Parathyroid adenoma (tissue), 2 donors: ENCODE results near the gene ASIC5.

ENCODE experiments used
- H2AFZ ChIP-seq: fragments of 300-600 bp; sonication (generic); one replicate; pipeline ENCODE4 v1.7.0; 2017; ENCODE audit warnings: antibody characterized with exemption, mild to moderate bottlenecking
- H3K27ac ChIP-seq: fragments of 300-600 bp; sonication (generic); one replicate; pipeline ENCODE4 v1.7.0; 2017
- H3K27me3 ChIP-seq: fragments of 300-600 bp; sonication (generic); one replicate; pipeline ENCODE4 v1.7.0; 2017; ENCODE audit warnings: low read length; ENCODE audit not compliant: control insufficient read depth, insufficient read depth
- H3K36me3 ChIP-seq: fragments of 300-600 bp; sonication (generic); one replicate; pipeline ENCODE4 v1.7.0; 2017; ENCODE audit warnings: low read length; ENCODE audit not compliant: control insufficient read depth, insufficient read depth
- H3K4me1 ChIP-seq: fragments of 300-600 bp; sonication (generic); one replicate; pipeline ENCODE4 v1.7.0; 2017; ENCODE audit warnings: control low read depth
- H3K4me2 ChIP-seq: fragments of 300-600 bp; sonication (generic); one replicate; pipeline ENCODE4 v1.7.0; 2017; ENCODE audit warnings: low read length
- H3K4me3 ChIP-seq: fragments of 300-600 bp; sonication (generic); one replicate; pipeline ENCODE4 v1.7.0; 2017; ENCODE audit warnings: low read depth, low read length
- H3K79me2 ChIP-seq: fragments of 300-600 bp; sonication (generic); one replicate; pipeline ENCODE4 v1.7.0; 2017; ENCODE audit warnings: control low read depth
- H3K9ac ChIP-seq: fragments of 300-600 bp; sonication (generic); one replicate; pipeline ENCODE4 v1.7.0; 2017; ENCODE audit warnings: mild to moderate bottlenecking
- H3K9me3 ChIP-seq: fragments of 300-600 bp; sonication (generic); one replicate; pipeline ENCODE4 v1.7.0; 2017; ENCODE audit warnings: low read length; ENCODE audit not compliant: control insufficient read depth
- TF ChIP-seq, protein P1 (sequence below): fragments of 300-600 bp; sonication (generic); IDR thresholded peaks from one replicate; pipeline ENCODE4 v1.7.0; 2017; ENCODE audit warnings: antibody characterized with exemption, mild to moderate bottlenecking
- donor health status: primary hyperparathyroidism.

Gene ASIC5

DNA sequence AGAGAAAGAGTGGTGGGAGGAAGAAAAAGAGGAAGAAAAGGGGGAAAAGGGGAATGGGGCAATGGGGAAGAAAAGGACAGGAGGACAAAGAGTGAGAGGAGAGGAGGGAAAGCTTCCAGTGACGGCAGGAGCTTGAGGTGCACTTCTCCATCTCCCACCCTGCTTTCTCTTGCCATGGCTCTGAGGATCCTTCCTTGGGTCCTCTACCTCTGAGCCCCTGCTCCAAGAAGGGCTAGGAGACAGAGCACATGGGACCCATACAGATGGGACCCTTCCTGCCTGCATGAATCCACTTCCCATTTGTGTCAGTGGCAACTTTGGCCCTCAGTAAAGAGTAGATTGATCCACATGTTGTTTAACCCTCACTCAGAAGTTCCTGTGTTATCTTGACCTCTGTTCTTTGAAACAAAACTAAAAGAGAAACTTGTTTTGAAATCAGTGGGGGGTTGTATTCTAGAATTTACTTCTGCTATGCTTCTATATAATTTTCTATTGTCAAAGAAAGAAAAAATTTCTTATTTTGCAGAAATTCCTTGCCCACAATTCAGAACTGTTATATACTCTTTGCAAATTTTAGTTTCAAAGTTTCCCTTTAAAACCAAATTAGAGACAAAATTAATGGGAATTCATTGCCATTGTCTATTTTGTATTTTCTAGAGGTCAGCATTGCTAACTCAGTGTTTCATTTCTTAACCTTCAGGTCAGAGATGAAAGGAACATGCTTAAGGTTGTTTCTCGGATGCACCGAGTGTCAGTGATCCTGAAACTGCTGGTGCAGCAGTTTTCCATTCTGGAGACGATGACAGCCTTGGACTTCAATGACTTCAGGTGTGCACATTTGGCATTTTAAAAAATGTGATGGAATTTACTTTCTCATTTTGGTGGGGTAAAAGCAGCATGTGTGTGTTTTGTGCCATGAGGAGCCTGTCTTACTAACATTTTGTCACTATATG, 42.4 kb upstream of the ASIC5 start:
- TF ChIP-seq, protein P1, sequence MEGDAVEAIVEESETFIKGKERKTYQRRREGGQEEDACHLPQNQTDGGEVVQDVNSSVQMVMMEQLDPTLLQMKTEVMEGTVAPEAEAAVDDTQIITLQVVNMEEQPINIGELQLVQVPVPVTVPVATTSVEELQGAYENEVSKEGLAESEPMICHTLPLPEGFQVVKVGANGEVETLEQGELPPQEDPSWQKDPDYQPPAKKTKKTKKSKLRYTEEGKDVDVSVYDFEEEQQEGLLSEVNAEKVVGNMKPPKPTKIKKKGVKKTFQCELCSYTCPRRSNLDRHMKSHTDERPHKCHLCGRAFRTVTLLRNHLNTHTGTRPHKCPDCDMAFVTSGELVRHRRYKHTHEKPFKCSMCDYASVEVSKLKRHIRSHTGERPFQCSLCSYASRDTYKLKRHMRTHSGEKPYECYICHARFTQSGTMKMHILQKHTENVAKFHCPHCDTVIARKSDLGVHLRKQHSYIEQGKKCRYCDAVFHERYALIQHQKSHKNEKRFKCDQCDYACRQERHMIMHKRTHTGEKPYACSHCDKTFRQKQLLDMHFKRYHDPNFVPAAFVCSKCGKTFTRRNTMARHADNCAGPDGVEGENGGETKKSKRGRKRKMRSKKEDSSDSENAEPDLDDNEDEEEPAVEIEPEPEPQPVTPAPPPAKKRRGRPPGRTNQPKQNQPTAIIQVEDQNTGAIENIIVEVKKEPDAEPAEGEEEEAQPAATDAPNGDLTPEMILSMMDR, result no peak
- no peaks in the 10 kb centered on the region for H3K27me3 ChIP-seq

GRCh38 chr4:155907556-155907955, 41.5 kb upstream of the ASIC5 start:
- no peaks in the 10 kb centered on the region for H3K79me2 ChIP-seq
- no peaks in the 10 kb centered on the region for H3K27me3 ChIP-seq
- no peaks in the 10 kb centered on the region for H3K9me3 ChIP-seq
- no peak overlapping the region for H3K4me2 ChIP-seq
- H3K36me3 ChIP-seq, result no peaks in the 10 kb centered on the region
- peak overlapping the region; percentile 32 for H3K27ac ChIP-seq
- H2AFZ ChIP-seq, result no peak overlapping the region
- no peak overlapping the region for H3K9ac ChIP-seq
- H3K4me3 ChIP-seq, result no peak overlapping the region
- TF ChIP-seq, protein P1, result no peak
- no peaks in the 10 kb centered on the region for H3K4me1 ChIP-seq

More for the DNA sequence above, 42.4 kb upstream of the ASIC5 start:
- no peak overlapping the region for H3K27ac ChIP-seq
- H3K4me2 ChIP-seq, result no peak overlapping the region
- no peaks in the 10 kb centered on the region for H3K4me1 ChIP-seq
- no peaks in the 10 kb centered on the region for H3K36me3 ChIP-seq
- no peaks in the 10 kb centered on the region for H3K79me2 ChIP-seq
- no peak overlapping the region for H2AFZ ChIP-seq
- H3K9ac ChIP-seq, result no peak overlapping the region
- H3K9me3 ChIP-seq, result no peaks in the 10 kb centered on the region
- H3K4me3 ChIP-seq, result no peak overlapping the region

DNA sequence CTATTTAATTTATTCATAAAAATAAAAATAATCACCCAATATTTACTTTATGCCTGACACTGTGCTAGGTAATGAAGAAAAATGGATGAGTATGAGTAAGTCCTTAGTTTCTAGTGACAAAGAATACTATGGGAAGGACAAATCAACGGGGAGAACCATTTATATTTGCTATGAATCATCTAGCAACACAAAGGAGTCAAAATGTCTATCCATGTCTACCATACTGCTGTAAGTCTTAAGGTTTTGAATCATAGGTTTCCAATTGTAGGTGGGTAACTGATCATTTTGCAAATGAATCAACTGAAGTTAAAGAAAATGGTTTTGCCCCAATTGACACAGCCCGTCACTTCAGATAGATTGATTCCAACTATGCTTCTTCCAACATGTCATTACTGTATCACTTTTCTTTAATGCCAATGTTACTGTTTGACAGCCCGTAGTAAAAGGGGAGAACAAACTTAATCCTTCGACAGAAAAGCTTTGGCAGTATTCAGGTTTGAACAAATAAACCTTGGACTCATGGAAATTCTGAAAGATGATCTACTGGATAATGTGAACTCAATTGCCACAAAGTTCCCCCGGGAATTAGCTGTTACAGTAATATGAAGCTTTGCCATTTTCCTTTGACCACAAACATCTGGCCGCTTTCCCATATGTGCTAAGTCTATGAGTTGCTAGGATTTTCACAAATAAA, 40.6 kb upstream of the ASIC5 start:
- TF ChIP-seq, protein P1, result no peak
- Histone ChIP-seq H3K9me3 (no peaks in the 10 kb centered on the region), H3K9ac (no peak overlapping the region), H3K27ac (no peak overlapping the region), H3K4me1 (no peaks in the 10 kb centered on the region), H3K4me2 (no peak overlapping the region), H2AFZ (no peak overlapping the region), H3K36me3 (no peaks in the 10 kb centered on the region), H3K79me2 (no peaks in the 10 kb centered on the region), H3K27me3 (no peaks in the 10 kb centered on the region), H3K4me3 (no peak overlapping the region)

DNA sequence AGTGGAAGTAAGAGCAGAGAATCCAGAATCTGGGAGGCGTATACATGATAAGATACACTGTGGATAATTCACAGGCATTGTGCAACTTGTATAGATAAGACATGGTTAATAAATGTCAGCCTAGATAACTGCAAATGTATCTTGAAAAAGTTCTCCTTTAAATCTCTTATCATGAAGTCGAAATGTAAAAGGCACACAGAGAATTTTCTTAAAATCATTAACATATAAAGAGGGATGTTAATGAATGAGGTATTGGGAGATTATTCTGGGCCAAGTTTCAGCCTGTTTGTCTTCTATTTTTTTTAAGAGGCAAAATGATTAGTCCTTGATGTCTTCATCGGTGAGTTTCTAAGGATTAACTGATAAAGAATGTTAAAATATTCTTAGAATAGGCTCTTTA, 38.3 kb upstream of the ASIC5 start:
- no peak overlapping the region for H2AFZ ChIP-seq
- no peaks in the 10 kb centered on the region for H3K36me3 ChIP-seq
- no peak overlapping the region for H3K4me2 ChIP-seq
- no peak overlapping the region for H3K27ac ChIP-seq
- H3K9me3 ChIP-seq, result no peaks in the 10 kb centered on the region
- H3K79me2 ChIP-seq, result no peaks in the 10 kb centered on the region
- TF ChIP-seq, protein P1, result no peak
- H3K4me3 ChIP-seq, result no peak overlapping the region
- no peak overlapping the region for H3K9ac ChIP-seq
- H3K27me3 ChIP-seq, result no peaks in the 10 kb centered on the region
- H3K4me1 ChIP-seq, result no peaks in the 10 kb centered on the region
